ENCODE measurements around the gene TNFRSF25. TPM values are rescaled to one million over a fixed set of nuclear protein-coding genes. Genes with fewer than 3 reads are reported as not detected.

TNFRSF25 gene
- total and polyA plus RNA-seq, 9 of the 15 experiments (the other 6 are each of a cell fraction or from before 2014, with no cell fraction given): 0.24 to 0.49 TPM; not detected in 7

DNA sequence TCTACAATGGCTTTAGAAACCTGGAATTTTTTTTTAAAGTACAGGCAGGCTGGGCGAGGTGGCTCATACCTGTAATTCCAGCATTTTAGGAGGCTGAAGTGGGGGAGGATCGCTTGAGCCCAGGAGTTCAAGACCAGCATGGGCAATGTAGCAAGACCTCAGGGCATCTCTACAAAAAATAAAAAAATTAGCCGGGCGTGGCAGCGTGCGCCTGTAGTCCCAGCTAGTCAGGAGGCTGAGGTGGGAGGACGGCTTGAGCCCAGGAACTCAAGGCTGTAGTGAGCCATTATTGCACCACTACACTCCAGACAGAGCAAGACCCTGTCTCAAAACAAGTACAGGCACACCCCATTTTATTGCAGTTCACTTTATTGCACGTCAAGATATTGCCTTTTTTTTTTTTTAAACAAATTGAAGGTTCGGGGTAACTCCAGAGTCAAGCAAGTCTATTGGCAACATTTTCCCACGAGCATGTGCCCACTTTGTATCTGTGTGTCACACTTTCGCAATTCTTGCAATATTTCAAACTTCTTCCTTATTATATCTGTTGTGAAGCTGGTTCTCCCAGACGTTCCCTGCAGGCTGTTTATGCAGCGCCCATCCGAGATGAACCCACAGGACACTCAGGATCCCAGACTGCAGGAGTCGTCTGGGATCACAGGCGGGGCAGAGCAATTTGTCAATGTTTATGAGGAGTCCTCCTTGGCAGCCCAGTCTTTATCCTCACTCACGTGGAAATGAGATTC, 50.9 kb downstream of the TNFRSF25 start:
- no peak overlapping the region for H3K4me2 ChIP-seq (ENCODE audit: insufficient read depth, low read length)
- ATAC-seq (no peak), FAIRE-seq (no peak), DNase-seq (ENCODE audit: extremely low read depth in 1 of 4, low spot score in 3 of 4) (no peak)
- no peaks in the 10 kb centered on the region for H3K9me1 ChIP-seq (ENCODE audit: control insufficient read depth, insufficient read depth, low read length)
- TF ChIP-seq CEBPB (tag; IDR thresholded peaks at IDR 0.05) (peak; percentile 23; the same call in 1 of the 2 replicates), RHOXF2B (CRISPR knock-in tag; conservative IDR thresholded peaks at IDR 0.05) (no peak)
- no peaks in the 10 kb centered on the region for H3K79me2 ChIP-seq (ENCODE audit: control insufficient read depth, insufficient read depth, low read length)
- no peaks in the 10 kb centered on the region for H3K9me3 ChIP-seq (replicated peaks; ENCODE audit: control insufficient read depth, insufficient read depth, low read depth, low read length)
- no peaks in the 10 kb centered on the region for H3K36me3 ChIP-seq (ENCODE audit: control insufficient read depth, insufficient read depth, low read length)
- H4K20me1 ChIP-seq (replicated peaks; ENCODE audit: control insufficient read depth, insufficient read depth, low read length): peaks cover 5% of the 10 kb centered on the region; the same call in 1 of the 2 replicates
- CTCF ChIA-PET (ENCODE audit: low intra/inter-chr PET ratio): interaction anchor here (0.6 kb wide), 1 partner anchor 356 kb away, joined by 4 read pairs; no protein-coding TSS in a partner anchor
- 8% methylated on average over 17 of the region's 17 CpGs for WGBS (ENCODE audit: insufficient coverage, low coverage, missing lambda C conversion rate)
- intact Hi-C loops (cut with micrococcal nuclease) (no loop called here), in situ Hi-C loops (cut with MboI) (loop anchor here (5.0 kb wide), 1 partner anchor 57 kb away; no protein-coding TSS in a partner anchor)
- no peak overlapping the region for H3K4me3 ChIP-seq
- POLR2A ChIA-PET: interaction anchor here (0.9 to 1.9 kb wide), 6 partner anchors 8 to 466 kb away, joined by 3 to 8 read pairs (median 3); no protein-coding TSS in a partner anchor
- H3K27me3 ChIP-seq (ENCODE audit: control insufficient read depth in 2 of 2, insufficient read depth in 2 of 2, low read length in 2 of 2): peaks cover 55 to 85% of the 10 kb centered on the region in 2 experiments
- H3K9ac ChIP-seq (ENCODE audit: insufficient read depth in 1 of 2, low read depth in 2 of 2, low read length in 2 of 2): no peak overlapping the region
- H2AFZ ChIP-seq (ENCODE audit: low read depth, low read length): no peak overlapping the region
- no TSS peak for BruUV-seq (replicated peaks)
- peaks cover 2 to 21% of the 10 kb centered on the region in 2 experiments; a peak in 4 of 5 replicates for H3K4me1 ChIP-seq (replicated peaks in 1 of 2; ENCODE audit: control insufficient read depth in 2 of 2, insufficient read depth in 2 of 2, low read length in 2 of 2)
- no peak overlapping the region for H3K27ac ChIP-seq (ENCODE audit: extremely low read depth, low read depth, low read length)

DNA sequence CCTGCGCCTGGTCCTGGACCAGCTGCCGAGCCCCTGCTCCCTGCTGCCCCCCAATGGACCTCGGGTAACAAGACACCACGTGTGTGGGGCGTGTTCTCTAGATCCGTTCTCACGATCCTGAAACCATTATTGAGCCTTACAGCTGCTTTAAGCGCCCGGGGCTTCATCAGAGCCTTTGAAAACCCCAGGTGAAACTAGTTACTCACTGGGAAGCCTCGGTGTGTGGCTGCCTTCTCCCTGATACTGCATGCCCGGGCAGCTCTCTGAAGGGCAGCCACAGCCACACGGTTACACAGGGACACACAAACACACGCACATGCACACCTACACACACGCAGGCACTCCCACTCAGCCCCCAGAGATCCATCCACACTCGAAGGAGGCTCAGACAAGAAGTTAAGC, 51.5 kb downstream of the TNFRSF25 start:
- intact Hi-C loops (cut with micrococcal nuclease) (no loop called here), in situ Hi-C loops (cut with MboI) (loop anchor here (5.0 kb wide), 1 partner anchor 58 kb away; no protein-coding TSS in a partner anchor)
- no peak for TF ChIP-seq ZNF717 (CRISPR knock-in tag; IDR thresholded peaks at IDR 0.05)
- TF ChIP-seq, protein P1, sequence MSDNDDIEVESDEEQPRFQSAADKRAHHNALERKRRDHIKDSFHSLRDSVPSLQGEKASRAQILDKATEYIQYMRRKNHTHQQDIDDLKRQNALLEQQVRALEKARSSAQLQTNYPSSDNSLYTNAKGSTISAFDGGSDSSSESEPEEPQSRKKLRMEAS (CRISPR knock-in tag; IDR thresholded peaks at IDR 0.05): peak; percentile 81
- no peak for TF ChIP-seq NELFE (IDR thresholded peaks at IDR 0.05; ENCODE audit: insufficient read depth, insufficient read length)
- TF ChIP-seq, protein P2, sequence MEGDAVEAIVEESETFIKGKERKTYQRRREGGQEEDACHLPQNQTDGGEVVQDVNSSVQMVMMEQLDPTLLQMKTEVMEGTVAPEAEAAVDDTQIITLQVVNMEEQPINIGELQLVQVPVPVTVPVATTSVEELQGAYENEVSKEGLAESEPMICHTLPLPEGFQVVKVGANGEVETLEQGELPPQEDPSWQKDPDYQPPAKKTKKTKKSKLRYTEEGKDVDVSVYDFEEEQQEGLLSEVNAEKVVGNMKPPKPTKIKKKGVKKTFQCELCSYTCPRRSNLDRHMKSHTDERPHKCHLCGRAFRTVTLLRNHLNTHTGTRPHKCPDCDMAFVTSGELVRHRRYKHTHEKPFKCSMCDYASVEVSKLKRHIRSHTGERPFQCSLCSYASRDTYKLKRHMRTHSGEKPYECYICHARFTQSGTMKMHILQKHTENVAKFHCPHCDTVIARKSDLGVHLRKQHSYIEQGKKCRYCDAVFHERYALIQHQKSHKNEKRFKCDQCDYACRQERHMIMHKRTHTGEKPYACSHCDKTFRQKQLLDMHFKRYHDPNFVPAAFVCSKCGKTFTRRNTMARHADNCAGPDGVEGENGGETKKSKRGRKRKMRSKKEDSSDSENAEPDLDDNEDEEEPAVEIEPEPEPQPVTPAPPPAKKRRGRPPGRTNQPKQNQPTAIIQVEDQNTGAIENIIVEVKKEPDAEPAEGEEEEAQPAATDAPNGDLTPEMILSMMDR (IDR thresholded peaks at IDR 0.05 in 2 of 3, conservative IDR thresholded peaks at IDR 0.05 in 1 of 3; ENCODE audit: insufficient read depth in 2 of 3, low read depth in 1 of 3, low read length in 3 of 3): peak; percentile 82 to 93 (median 86)
- 0 out of 2 replicates have a peak, but pooled peaks have one; percentile 44 for TF ChIP-seq SMC3 (conservative IDR thresholded peaks at IDR 0.05; ENCODE audit: insufficient read depth, low read depth, low read length)
- TF ChIP-seq, protein P3, sequence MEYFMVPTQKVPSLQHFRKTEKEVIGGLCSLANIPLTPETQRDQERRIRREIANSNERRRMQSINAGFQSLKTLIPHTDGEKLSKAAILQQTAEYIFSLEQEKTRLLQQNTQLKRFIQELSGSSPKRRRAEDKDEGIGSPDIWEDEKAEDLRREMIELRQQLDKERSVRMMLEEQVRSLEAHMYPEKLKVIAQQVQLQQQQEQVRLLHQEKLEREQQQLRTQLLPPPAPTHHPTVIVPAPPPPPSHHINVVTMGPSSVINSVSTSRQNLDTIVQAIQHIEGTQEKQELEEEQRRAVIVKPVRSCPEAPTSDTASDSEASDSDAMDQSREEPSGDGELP (CRISPR knock-in tag; IDR thresholded peaks at IDR 0.05; ENCODE audit: borderline replicate concordance): peak; percentile 83
- peak in 1 of 2 experiments; percentile 46; a peak in 2 of 4 replicates for TF ChIP-seq RAD21 (CRISPR knock-in tag; conservative IDR thresholded peaks at IDR 0.05 in 1 of 2, IDR thresholded peaks at IDR 0.05 in 1 of 2)

More for the DNA sequence above, 51.5 kb downstream of the TNFRSF25 start:
- Histone ChIP-seq H3K27ac (ENCODE audit: extremely low read depth, low read depth, low read length) (no peak overlapping the region), H3K4me1 (replicated peaks in 1 of 2; ENCODE audit: control insufficient read depth in 2 of 2, insufficient read depth in 2 of 2, low read length in 2 of 2) (peaks cover 0 to 15% of the 10 kb centered on the region in 2 experiments; a peak in 2 of 5 replicates), H4K20me1 (replicated peaks; ENCODE audit: control insufficient read depth, insufficient read depth, low read length) (peaks cover 5% of the 10 kb centered on the region; the same call in 1 of the 2 replicates), H3K4me3 (no peak overlapping the region), H3K9me3 (replicated peaks; ENCODE audit: control insufficient read depth, insufficient read depth, low read depth, low read length) (no peaks in the 10 kb centered on the region), H3K9ac (ENCODE audit: insufficient read depth in 1 of 2, low read depth in 2 of 2, low read length in 2 of 2) (peak overlapping the region in 1 of 2 experiments; percentile 1; a peak in 1 of 4 replicates), H3K9me1 (ENCODE audit: control insufficient read depth, insufficient read depth, low read length) (no peaks in the 10 kb centered on the region), H3K79me2 (ENCODE audit: control insufficient read depth, insufficient read depth, low read length) (no peaks in the 10 kb centered on the region), H3K27me3 (ENCODE audit: control insufficient read depth in 2 of 2, insufficient read depth in 2 of 2, low read length in 2 of 2) (peaks cover 53 to 84% of the 10 kb centered on the region in 2 experiments), H3K4me2 (ENCODE audit: insufficient read depth, low read length) (peak overlapping the region; percentile 16; the same call in 1 of the 2 replicates), H2AFZ (ENCODE audit: low read depth, low read length) (no peak overlapping the region), H3K36me3 (ENCODE audit: control insufficient read depth, insufficient read depth, low read length) (no peaks in the 10 kb centered on the region)
- FAIRE-seq: peak; percentile 84
- peak; percentile 78 to 85 (median 81) for DNase-seq (ENCODE audit: extremely low read depth in 1 of 4, low spot score in 3 of 4)
- under 1% methylated on average over 15 of the region's 15 CpGs for WGBS (ENCODE audit: insufficient coverage, low coverage, missing lambda C conversion rate)
- POLR2A ChIA-PET: interaction anchor here (0.8 to 1.9 kb wide), 6 partner anchors 9 to 130 kb away, joined by 3 to 8 read pairs (median 4); no protein-coding TSS in a partner anchor
- no TSS peak for BruUV-seq (replicated peaks)
- CTCF ChIA-PET (ENCODE audit: low intra/inter-chr PET ratio): interaction anchor here (0.6 kb wide), 1 partner anchor 355 kb away, joined by 4 read pairs; no protein-coding TSS in a partner anchor
- ATAC-seq: peak; percentile 95
